NCI-H2227 (cell line): ENCODE data around the gene COL25A1.

Experiments
- DNase-seq: peaks from one replicate; lab custom pipeline; 2025; ENCODE audit not compliant: unreplicated experiment; lab: John Stamatoyannopoulos, UW

The COL25A1 gene

GRCh38 chr4:109216085-109216696, 86.3 kb downstream of the COL25A1 start:
- no peak for DNase-seq

GRCh38 chr4:109215506-109215905, 87.0 kb downstream of the COL25A1 start:
- no peak for DNase-seq

- no peak for DNase-seq
Observed at GRCh38 chr4:109214622-109215301, 87.7 kb downstream of the COL25A1 start.

- no peak for DNase-seq
Observed at GRCh38 chr4:109213056-109213455, 89.4 kb downstream of the COL25A1 start.

- no peak for DNase-seq
Observed at GRCh38 chr4:109211671-109212070, 90.8 kb downstream of the COL25A1 start.

- no peak for DNase-seq
Observed at GRCh38 chr4:109209647-109210046, 92.8 kb downstream of the COL25A1 start.

- no peak for DNase-seq
Observed at GRCh38 chr4:109207898-109208297, 94.6 kb downstream of the COL25A1 start.

- peak; percentile 11 for DNase-seq
Observed at GRCh38 chr4:109207061-109207460, 95.4 kb downstream of the COL25A1 start.

- DNase-seq = no peak
Observed at GRCh38 chr4:109206620-109207019, 95.8 kb downstream of the COL25A1 start.

- no peak for DNase-seq
Observed at GRCh38 chr4:109205186-109205585, 97.3 kb downstream of the COL25A1 start.

- no peak for DNase-seq
Observed at GRCh38 chr4:109199585-109199984, 102.9 kb downstream of the COL25A1 start.

- DNase-seq = no peak
Observed at GRCh38 chr4:109195646-109196045, 106.8 kb downstream of the COL25A1 start.

- DNase-seq = no peak
Observed at GRCh38 chr4:109191216-109191615, 111.2 kb downstream of the COL25A1 start.

GRCh38 chr4:109186458-109186945, 116.0 kb downstream of the COL25A1 start:
- no peak for DNase-seq

- no peak for DNase-seq
Observed at GRCh38 chr4:109185951-109186350, 116.5 kb downstream of the COL25A1 start.

- no peak for DNase-seq
Observed at GRCh38 chr4:109185548-109185947, 116.9 kb downstream of the COL25A1 start.

GRCh38 chr4:109184491-109184961, 117.9 kb downstream of the COL25A1 start:
- DNase-seq = no peak

- DNase-seq = no peak
Observed at GRCh38 chr4:109183931-109184490, 118.4 kb downstream of the COL25A1 start.

- DNase-seq = no peak
Observed at GRCh38 chr4:109182696-109183095, 119.8 kb downstream of the COL25A1 start.

GRCh38 chr4:109179061-109179460, 123.4 kb downstream of the COL25A1 start:
- no peak for DNase-seq

- DNase-seq = no peak
Observed at GRCh38 chr4:109177096-109177810, 125.2 kb downstream of the COL25A1 start.
